HG03342 (cell line): ENCODE results near the gene IRF8.
"Not testable (repeated sequence)": the region's sequence is repeated elsewhere in the genome, so short reads cannot be mapped to it uniquely, and the experiment has no call there.

ENCODE experiments used
- ATAC-seq: cut with Tn5 transposase; IDR thresholded peaks from one replicate; pipeline ENCODE4 v1.9.1; 2021; ENCODE audit warnings: mild to moderate bottlenecking, moderate library complexity; ENCODE audit not compliant: unreplicated experiment

Gene IRF8

GRCh38 chr16:85898521-85899442, at the start of gene IRF8:
Gene IRF8 (plus strand): TSS chr16:85899162. CDS start chr16:85903016, 3,854 bp downstream.
- peak; percentile 43 for ATAC-seq

- ATAC-seq, result no peak
Observed at GRCh38 chr16:85849388-85849787, 49.6 kb upstream of the IRF8 start.

- no peak for ATAC-seq
Observed at GRCh38 chr16:85850344-85850880, 48.5 kb upstream of the IRF8 start.

- ATAC-seq, result no peak
Observed at GRCh38 chr16:85851034-85851785, 47.8 kb upstream of the IRF8 start.

- no peak for ATAC-seq
Observed at GRCh38 chr16:85853547-85854545, 45.1 kb upstream of the IRF8 start.

GRCh38 chr16:85854935-85855334, 44.0 kb upstream of the IRF8 start:
- ATAC-seq, result no peak

GRCh38 chr16:85856079-85856478, 42.9 kb upstream of the IRF8 start:
- ATAC-seq, result no peak

- ATAC-seq, result no peak
Observed at GRCh38 chr16:85856585-85856984, 42.4 kb upstream of the IRF8 start.

- ATAC-seq, result no peak
Observed at GRCh38 chr16:85857406-85857805, 41.6 kb upstream of the IRF8 start.

GRCh38 chr16:85858571-85858970, 40.4 kb upstream of the IRF8 start:
- ATAC-seq, result not testable (repeated sequence)

GRCh38 chr16:85858984-85859817, 39.8 kb upstream of the IRF8 start:
- ATAC-seq, result no peak

GRCh38 chr16:85859818-85860125, 39.2 kb upstream of the IRF8 start:
- ATAC-seq, result no peak

GRCh38 chr16:85860413-85861094, 38.4 kb upstream of the IRF8 start:
- peak; percentile 71 for ATAC-seq

GRCh38 chr16:85861095-85861825, 37.7 kb upstream of the IRF8 start:
- ATAC-seq, result no peak

GRCh38 chr16:85862476-85863383, 36.2 kb upstream of the IRF8 start:
- no peak for ATAC-seq

GRCh38 chr16:85863384-85863774, 35.6 kb upstream of the IRF8 start:
- no peak for ATAC-seq

GRCh38 chr16:85864965-85865364, 34.0 kb upstream of the IRF8 start:
- ATAC-seq, result no peak
